CD14-positive monocyte (primary cell): ENCODE data around the gene CHRNA1. TPM values are rescaled to one million over a fixed set of nuclear protein-coding genes. Genes with fewer than 3 reads are reported as not detected.

Experiments
- DNase-seq, 3 donors: peaks; one replicate each; pipeline ENCODE4 v3.0.0-alpha.2; 2011 to 2022
- H2AFZ ChIP-seq: 2 replicates; pipeline ENCODE4 v1.6.0; 2012; ENCODE audit warnings: mild to moderate bottlenecking, low read depth, low read length, inconsistent platforms; ENCODE audit not compliant: insufficient read depth, poor library complexity, severe bottlenecking
- H3K27ac ChIP-seq, 2 donors: 1 replicate in 1 of 2; 2 replicates in 1 of 2; pipeline ENCODE4 v1.5.1; 2012 to 2013; ENCODE audit warnings: low read length in 2 of 2, control low read depth in 1 of 2, inconsistent platforms in 1 of 2, low read depth in 1 of 2, mild to moderate bottlenecking in 1 of 2
- H3K27me3 ChIP-seq, 2 donors: one replicate each; pipeline versions ENCODE4 v1.6.0 to v1.6.1; 2011 to 2013; ENCODE audit warnings: low read length in 2 of 2; ENCODE audit not compliant: control insufficient read depth in 2 of 2, insufficient read depth in 2 of 2
- H3K36me3 ChIP-seq, 2 donors: replicated peaks in 1 of 2; 1 replicate in 1 of 2; 2 replicates in 1 of 2; pipeline versions ENCODE4 v1.5.1 to v1.6.1; 2012 to 2013; ENCODE audit warnings: low read length in 2 of 2, control low read depth in 1 of 2, inconsistent platforms in 1 of 2, mild to moderate bottlenecking in 1 of 2; ENCODE audit not compliant: insufficient read depth in 2 of 2, control insufficient read depth in 1 of 2
- H3K4me1 ChIP-seq, 2 donors: 1 replicate in 1 of 2; 2 replicates in 1 of 2; pipeline versions ENCODE4 v1.5.1 to v1.6.1; 2012 to 2013; ENCODE audit warnings: low read length in 2 of 2, control low read depth in 1 of 2, inconsistent platforms in 1 of 2, mild to moderate bottlenecking in 1 of 2, moderate library complexity in 1 of 2; ENCODE audit not compliant: insufficient read depth in 2 of 2, control insufficient read depth in 1 of 2
- H3K4me2 ChIP-seq: replicated peaks from 2 replicates; pipeline ENCODE3; 2012; ENCODE audit warnings: low read length, moderate library complexity, mild to moderate bottlenecking; ENCODE audit not compliant: poor library complexity, severe bottlenecking; ENCODE audit errors: extremely low read depth
- H3K4me3 ChIP-seq, 3 experiments: fragments of 200-600 bp in 1 of 3; sonication (generic) in 1 of 3; replicated peaks in 1 of 3; 1 replicate in 2 of 3; 2 replicates in 1 of 3; pipeline ENCODE4 v1.5.1; 2011 to 2013; ENCODE audit warnings: low read length in 3 of 3, mild to moderate bottlenecking in 3 of 3, control low read depth in 2 of 3, low read depth in 2 of 3, inconsistent platforms in 1 of 3, moderate library complexity in 1 of 3
- H3K79me2 ChIP-seq: 2 replicates; pipeline ENCODE4 v1.6.0; 2012; ENCODE audit warnings: mild to moderate bottlenecking, control low read depth, inconsistent platforms, low read length, moderate library complexity; ENCODE audit not compliant: insufficient read depth
- H3K9ac ChIP-seq: 2 replicates; pipeline ENCODE4 v1.6.0; 2017; ENCODE audit warnings: low read length, mild to moderate bottlenecking; ENCODE audit not compliant: insufficient read depth, poor library complexity, severe bottlenecking
- H3K9me3 ChIP-seq, 2 donors: replicated peaks in 1 of 2; 1 replicate in 1 of 2; 2 replicates in 1 of 2; pipeline versions ENCODE4 v1.5.1 to v1.6.1; 2012 to 2013; ENCODE audit warnings: low read length in 2 of 2, control low read depth in 1 of 2; ENCODE audit not compliant: control insufficient read depth in 1 of 2, insufficient read depth in 1 of 2
- H4K20me1 ChIP-seq: 2 replicates; pipeline ENCODE4 v1.6.0; 2012; ENCODE audit warnings: mild to moderate bottlenecking, low read length, control low read depth, moderate library complexity; ENCODE audit not compliant: insufficient read depth
- H3K27ac Mint-ChIP-seq, 7 donors: one replicate each; pipeline ENCODE4 v1.8.0; 2020; ENCODE audit warnings: mild to moderate bottlenecking in 7 of 7, mixed read lengths in 7 of 7, moderate library complexity in 6 of 7, inconsistent platforms in 2 of 7
- H3K27me3 Mint-ChIP-seq, 3 donors: one replicate each; pipeline ENCODE4 v1.8.0; 2021 to 2022; ENCODE audit warnings: low read depth in 3 of 3, mild to moderate bottlenecking in 3 of 3, mixed read lengths in 3 of 3, moderate library complexity in 3 of 3, inconsistent platforms in 1 of 3
- H3K36me3 Mint-ChIP-seq, 2 donors: one replicate each; pipeline ENCODE4 v1.8.0; 2020; ENCODE audit warnings: mixed read lengths in 2 of 2, inconsistent platforms in 1 of 2, mild to moderate bottlenecking in 1 of 2
- H3K4me1 Mint-ChIP-seq: one replicate; pipeline ENCODE4 v1.8.0; 2020; ENCODE audit warnings: mild to moderate bottlenecking, mixed read lengths
- H3K4me3 Mint-ChIP-seq, 2 donors: one replicate each; pipeline ENCODE4 v1.8.0; 2020; ENCODE audit warnings: mild to moderate bottlenecking in 2 of 2, mixed read lengths in 2 of 2, moderate library complexity in 1 of 2
- H3K9me3 Mint-ChIP-seq, 7 donors: one replicate each; pipeline ENCODE4 v1.8.0; 2020 to 2022; ENCODE audit warnings: mixed read lengths in 7 of 7, mild to moderate bottlenecking in 6 of 7, moderate library complexity in 6 of 7, inconsistent platforms in 2 of 7
- WGBS: methylation state at CpG from one replicate; pipeline ENCODE4 v1.1.5; 2013; ENCODE audit warnings: missing lambda C conversion rate; ENCODE audit not compliant: insufficient coverage; 5-methylcytosine and 5-hydroxymethylcytosine counted together
- intact Hi-C, 2 donors: fragments of 100-400 bp; cut with micrococcal nuclease; formaldehyde crosslinking; loops; one replicate each; pipeline versions ENCODE4 v1.15.0 to v1.15.1; 2023
- polyA plus RNA-seq, 3 donors: library from polyadenylated mRNA; depleted of rRNA in 1 of 3; unstranded in 2 of 3; stranded (reverse) in 1 of 3; fragments of 300-500 nt in 2 of 3; fragments of >200 nt in 1 of 3; fragmentation: Illumina TruSeq in 2 of 3; gene quantifications; 1 replicate in 2 of 3; 2 replicates in 1 of 3; pipeline ENCODE4 v1.2.3, GENCODE V29; 2012 to 2021
- TF ChIP-seq, protein P1 (sequence below): fragments of 200-600 bp; IDR thresholded peaks from one replicate; pipeline ENCODE4 v1.8.0; 2022; ENCODE audit warnings: antibody characterized with exemption, mild to moderate bottlenecking

The CHRNA1 gene
- polyA plus RNA-seq, 3 donors, result not detected

DNA sequence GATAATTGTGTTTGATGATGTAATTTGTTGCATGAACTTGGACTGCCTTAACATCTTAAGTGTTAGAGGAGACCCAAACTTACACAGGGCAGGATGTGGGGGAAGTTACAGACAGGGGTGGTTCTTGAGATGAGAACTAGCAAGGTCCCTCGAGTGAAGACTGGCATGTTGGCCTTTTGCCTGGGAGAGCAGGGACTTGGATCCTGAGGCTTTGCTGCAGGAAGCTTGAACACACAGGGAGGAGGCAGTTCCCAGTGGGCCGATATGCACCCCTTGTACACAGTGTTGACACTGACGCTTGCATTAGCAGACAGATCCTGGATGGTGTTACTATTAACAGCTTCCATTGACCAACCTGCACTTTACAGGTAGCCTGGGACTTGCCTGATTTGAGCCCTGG, 47.5 kb downstream of the CHRNA1 start:
- H3K9me3 Mint-ChIP-seq, result peaks cover 3 to 15% (median 10%) of the 10 kb centered on the region in 7 donors
- no peak overlapping the region for H3K27ac Mint-ChIP-seq
- peaks cover 0 to 3% of the 10 kb centered on the region in 2 donors for H3K9me3 ChIP-seq
- H3K27ac ChIP-seq, result no peak overlapping the region
- no peak overlapping the region for H3K4me3 ChIP-seq
- H2AFZ ChIP-seq, result no peak overlapping the region
- no peak overlapping the region for H3K9ac ChIP-seq
- 4% methylated on average over 3 of the region's 3 CpGs for WGBS
- H3K4me1 Mint-ChIP-seq, result peaks cover 10% of the 10 kb centered on the region
- H3K36me3 ChIP-seq, result no peaks in the 10 kb centered on the region
- DNase-seq, result no peak
- peaks cover 32 to 61% (median 55%) of the 10 kb centered on the region in 3 donors for H3K27me3 Mint-ChIP-seq
- H3K79me2 ChIP-seq, result no peaks in the 10 kb centered on the region
- no peaks in the 10 kb centered on the region for H4K20me1 ChIP-seq
- intact Hi-C loops, result no loop called here
- H3K4me2 ChIP-seq, result no peak overlapping the region
- H3K36me3 Mint-ChIP-seq, result no peaks in the 10 kb centered on the region
- H3K4me3 Mint-ChIP-seq, result peak overlapping the region in 1 of 2 donors; percentile 42
- TF ChIP-seq, protein P1, sequence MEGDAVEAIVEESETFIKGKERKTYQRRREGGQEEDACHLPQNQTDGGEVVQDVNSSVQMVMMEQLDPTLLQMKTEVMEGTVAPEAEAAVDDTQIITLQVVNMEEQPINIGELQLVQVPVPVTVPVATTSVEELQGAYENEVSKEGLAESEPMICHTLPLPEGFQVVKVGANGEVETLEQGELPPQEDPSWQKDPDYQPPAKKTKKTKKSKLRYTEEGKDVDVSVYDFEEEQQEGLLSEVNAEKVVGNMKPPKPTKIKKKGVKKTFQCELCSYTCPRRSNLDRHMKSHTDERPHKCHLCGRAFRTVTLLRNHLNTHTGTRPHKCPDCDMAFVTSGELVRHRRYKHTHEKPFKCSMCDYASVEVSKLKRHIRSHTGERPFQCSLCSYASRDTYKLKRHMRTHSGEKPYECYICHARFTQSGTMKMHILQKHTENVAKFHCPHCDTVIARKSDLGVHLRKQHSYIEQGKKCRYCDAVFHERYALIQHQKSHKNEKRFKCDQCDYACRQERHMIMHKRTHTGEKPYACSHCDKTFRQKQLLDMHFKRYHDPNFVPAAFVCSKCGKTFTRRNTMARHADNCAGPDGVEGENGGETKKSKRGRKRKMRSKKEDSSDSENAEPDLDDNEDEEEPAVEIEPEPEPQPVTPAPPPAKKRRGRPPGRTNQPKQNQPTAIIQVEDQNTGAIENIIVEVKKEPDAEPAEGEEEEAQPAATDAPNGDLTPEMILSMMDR, result no peak
- no peaks in the 10 kb centered on the region for H3K4me1 ChIP-seq
- peaks cover 3 to 41% of the 10 kb centered on the region in 2 donors for H3K27me3 ChIP-seq

DNA sequence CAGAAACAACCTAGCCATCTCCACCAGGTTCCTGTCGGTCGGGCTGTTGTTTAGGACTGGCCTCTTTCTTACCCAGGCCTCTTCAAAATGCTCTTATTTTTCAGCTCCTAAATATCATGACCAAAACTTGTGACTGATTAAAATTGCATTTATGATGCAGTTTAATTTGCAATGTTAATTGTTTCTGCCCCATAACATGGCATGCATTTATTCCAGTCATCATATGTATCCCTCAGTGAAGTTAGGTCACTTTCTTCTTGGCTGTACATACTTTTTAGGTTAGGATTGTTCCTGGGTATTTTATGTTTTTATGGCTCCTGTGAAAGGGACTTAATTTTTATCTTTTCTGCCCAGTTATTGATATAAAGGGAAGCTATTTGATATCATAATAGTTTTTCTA, 50.6 kb downstream of the CHRNA1 start:
- peaks cover 3 to 36% of the 10 kb centered on the region in 2 donors for H3K27me3 ChIP-seq
- H3K9me3 ChIP-seq, result no peaks in the 10 kb centered on the region
- H3K4me2 ChIP-seq, result no peak overlapping the region
- H3K4me1 Mint-ChIP-seq, result peaks cover 11% of the 10 kb centered on the region
- no peak overlapping the region for H3K9ac ChIP-seq
- no peak overlapping the region for H2AFZ ChIP-seq
- peaks cover 34 to 65% (median 52%) of the 10 kb centered on the region in 3 donors for H3K27me3 Mint-ChIP-seq
- no peaks in the 10 kb centered on the region for H4K20me1 ChIP-seq
- intact Hi-C loops, result no loop called here
- no peak overlapping the region for H3K27ac Mint-ChIP-seq
- no peak overlapping the region for H3K27ac ChIP-seq
- H3K9me3 Mint-ChIP-seq, result peaks cover 0 to 11% (median 8%) of the 10 kb centered on the region in 7 donors
- DNase-seq, result no peak
- no peak overlapping the region for H3K4me3 ChIP-seq
- no CpG with 5 or more reads among the region's 2 CpGs for WGBS
- H3K79me2 ChIP-seq, result no peaks in the 10 kb centered on the region
- no peaks in the 10 kb centered on the region for H3K36me3 Mint-ChIP-seq
- TF ChIP-seq, protein P1, result no peak
- H3K4me3 Mint-ChIP-seq, result no peak overlapping the region
- H3K4me1 ChIP-seq, result no peaks in the 10 kb centered on the region
- no peaks in the 10 kb centered on the region for H3K36me3 ChIP-seq
